Transverse colon (tissue), 4 donors: ENCODE results near the gene ARL16.

Experiments used
- POLR2AphosphoS5 ChIP-seq, 3 donors: sonication (generic); formaldehyde crosslinking; IDR thresholded peaks; one replicate each; pipeline ENCODE4 v1.6.1; 2016; ENCODE audit warnings: antibody characterized with exemption in 3 of 3
- TF ChIP-seq, protein P1 (sequence below), 5 experiments: fragments of 200-600 bp in 3 of 5; fragments of 450-650 bp in 2 of 5; sonication (generic) in 3 of 5; IDR thresholded peaks; 1 replicate in 2 of 5; 2 replicates in 3 of 5; pipeline ENCODE4 v1.5.1; 2016 to 2017; ENCODE audit warnings: antibody characterized with exemption in 5 of 5, inconsistent platforms in 3 of 5, mild to moderate bottlenecking in 2 of 5, moderate library complexity in 1 of 5

GRCh38 chr17:81697261-81698044 is 13.9 kb upstream of the ARL16 start:
- TF ChIP-seq, protein P1, sequence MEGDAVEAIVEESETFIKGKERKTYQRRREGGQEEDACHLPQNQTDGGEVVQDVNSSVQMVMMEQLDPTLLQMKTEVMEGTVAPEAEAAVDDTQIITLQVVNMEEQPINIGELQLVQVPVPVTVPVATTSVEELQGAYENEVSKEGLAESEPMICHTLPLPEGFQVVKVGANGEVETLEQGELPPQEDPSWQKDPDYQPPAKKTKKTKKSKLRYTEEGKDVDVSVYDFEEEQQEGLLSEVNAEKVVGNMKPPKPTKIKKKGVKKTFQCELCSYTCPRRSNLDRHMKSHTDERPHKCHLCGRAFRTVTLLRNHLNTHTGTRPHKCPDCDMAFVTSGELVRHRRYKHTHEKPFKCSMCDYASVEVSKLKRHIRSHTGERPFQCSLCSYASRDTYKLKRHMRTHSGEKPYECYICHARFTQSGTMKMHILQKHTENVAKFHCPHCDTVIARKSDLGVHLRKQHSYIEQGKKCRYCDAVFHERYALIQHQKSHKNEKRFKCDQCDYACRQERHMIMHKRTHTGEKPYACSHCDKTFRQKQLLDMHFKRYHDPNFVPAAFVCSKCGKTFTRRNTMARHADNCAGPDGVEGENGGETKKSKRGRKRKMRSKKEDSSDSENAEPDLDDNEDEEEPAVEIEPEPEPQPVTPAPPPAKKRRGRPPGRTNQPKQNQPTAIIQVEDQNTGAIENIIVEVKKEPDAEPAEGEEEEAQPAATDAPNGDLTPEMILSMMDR (IDR thresholded peaks at IDR 0.05) = no peak
- TF ChIP-seq POLR2AphosphoS5 (IDR thresholded peaks at IDR 0.05) = no peak
